ENCODE measurements around the gene SIX5. TPM values are rescaled to one million over a fixed set of nuclear protein-coding genes. Genes with fewer than 3 reads are reported as not detected.

SIX5 gene
- total RNA-seq, 1 experiment from 2014 or later = 38.7 TPM

GRCh38 chr19:45791744-45792469 is 22.9 kb upstream of the SIX5 start:
- POLR2A ChIA-PET = no interaction called here
- TF ChIP-seq POLR2AphosphoS5 (IDR thresholded peaks at IDR 0.05; ENCODE audit: low read depth, low read length) = no peak
- no peak for TF ChIP-seq SIN3A (IDR thresholded peaks at IDR 0.05; ENCODE audit: borderline replicate concordance, insufficient read depth, low read depth, low read length)

DNA sequence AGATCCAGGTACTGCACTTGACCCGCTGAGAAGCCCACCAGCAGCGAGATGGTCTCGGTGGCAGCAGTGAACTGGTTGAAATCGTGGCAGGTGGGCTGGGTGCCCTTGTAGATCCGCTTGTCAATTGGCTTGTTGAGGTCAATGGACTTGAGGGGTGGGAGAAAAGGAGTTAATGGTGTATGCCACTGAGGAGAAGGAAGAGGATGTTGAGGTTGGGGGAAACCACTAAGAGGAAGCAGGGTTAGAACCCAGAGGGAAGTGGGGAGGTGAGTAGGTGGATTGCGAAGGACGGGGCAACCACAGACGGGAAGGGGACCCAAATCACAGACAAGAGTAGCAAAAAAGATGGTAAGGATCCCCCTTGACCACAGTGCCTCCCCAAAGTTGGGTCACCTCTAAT is 21.9 kb upstream of the SIX5 start:
- Histone ChIP-seq H3K27ac (ENCODE audit: low read length) (no peak overlapping the region), H3K36me3 (ENCODE audit: control insufficient read depth, insufficient read depth, low read length) (peaks cover 5% of the 10 kb centered on the region), H3K9me3 (ENCODE audit: control insufficient read depth, insufficient read depth, low read depth, low read length) (no peaks in the 10 kb centered on the region), H3K27me3 (ENCODE audit: control insufficient read depth, insufficient read depth, low read length) (no peaks in the 10 kb centered on the region), H3K4me3 (ENCODE audit: low read depth in 2 of 2, low read length in 2 of 2) (peak overlapping the region in 1 of 2 experiments; percentile 73; a peak in 2 of 4 replicates), H3K4me1 (ENCODE audit: control insufficient read depth, insufficient read depth, low read length) (no peaks in the 10 kb centered on the region)
- BruUV-seq (replicated peaks) = no TSS peak
- ATAC-seq (no peak), DNase-seq (ENCODE audit: low read depth, low spot score) (no peak)
- TF ChIP-seq, protein P1, sequence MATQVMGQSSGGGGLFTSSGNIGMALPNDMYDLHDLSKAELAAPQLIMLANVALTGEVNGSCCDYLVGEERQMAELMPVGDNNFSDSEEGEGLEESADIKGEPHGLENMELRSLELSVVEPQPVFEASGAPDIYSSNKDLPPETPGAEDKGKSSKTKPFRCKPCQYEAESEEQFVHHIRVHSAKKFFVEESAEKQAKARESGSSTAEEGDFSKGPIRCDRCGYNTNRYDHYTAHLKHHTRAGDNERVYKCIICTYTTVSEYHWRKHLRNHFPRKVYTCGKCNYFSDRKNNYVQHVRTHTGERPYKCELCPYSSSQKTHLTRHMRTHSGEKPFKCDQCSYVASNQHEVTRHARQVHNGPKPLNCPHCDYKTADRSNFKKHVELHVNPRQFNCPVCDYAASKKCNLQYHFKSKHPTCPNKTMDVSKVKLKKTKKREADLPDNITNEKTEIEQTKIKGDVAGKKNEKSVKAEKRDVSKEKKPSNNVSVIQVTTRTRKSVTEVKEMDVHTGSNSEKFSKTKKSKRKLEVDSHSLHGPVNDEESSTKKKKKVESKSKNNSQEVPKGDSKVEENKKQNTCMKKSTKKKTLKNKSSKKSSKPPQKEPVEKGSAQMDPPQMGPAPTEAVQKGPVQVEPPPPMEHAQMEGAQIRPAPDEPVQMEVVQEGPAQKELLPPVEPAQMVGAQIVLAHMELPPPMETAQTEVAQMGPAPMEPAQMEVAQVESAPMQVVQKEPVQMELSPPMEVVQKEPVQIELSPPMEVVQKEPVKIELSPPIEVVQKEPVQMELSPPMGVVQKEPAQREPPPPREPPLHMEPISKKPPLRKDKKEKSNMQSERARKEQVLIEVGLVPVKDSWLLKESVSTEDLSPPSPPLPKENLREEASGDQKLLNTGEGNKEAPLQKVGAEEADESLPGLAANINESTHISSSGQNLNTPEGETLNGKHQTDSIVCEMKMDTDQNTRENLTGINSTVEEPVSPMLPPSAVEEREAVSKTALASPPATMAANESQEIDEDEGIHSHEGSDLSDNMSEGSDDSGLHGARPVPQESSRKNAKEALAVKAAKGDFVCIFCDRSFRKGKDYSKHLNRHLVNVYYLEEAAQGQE (IDR thresholded peaks at IDR 0.05; ENCODE audit: insufficient read depth in 1 of 2, low read depth in 2 of 2, low read length in 1 of 2) = no peak
- TF ChIP-seq POLR2AphosphoS5 (IDR thresholded peaks at IDR 0.05; ENCODE audit: low read depth, low read length) = no peak
- TF ChIP-seq SIN3A (IDR thresholded peaks at IDR 0.05; ENCODE audit: borderline replicate concordance, insufficient read depth, low read depth, low read length) = no peak
- TF ChIP-seq, protein P2, sequence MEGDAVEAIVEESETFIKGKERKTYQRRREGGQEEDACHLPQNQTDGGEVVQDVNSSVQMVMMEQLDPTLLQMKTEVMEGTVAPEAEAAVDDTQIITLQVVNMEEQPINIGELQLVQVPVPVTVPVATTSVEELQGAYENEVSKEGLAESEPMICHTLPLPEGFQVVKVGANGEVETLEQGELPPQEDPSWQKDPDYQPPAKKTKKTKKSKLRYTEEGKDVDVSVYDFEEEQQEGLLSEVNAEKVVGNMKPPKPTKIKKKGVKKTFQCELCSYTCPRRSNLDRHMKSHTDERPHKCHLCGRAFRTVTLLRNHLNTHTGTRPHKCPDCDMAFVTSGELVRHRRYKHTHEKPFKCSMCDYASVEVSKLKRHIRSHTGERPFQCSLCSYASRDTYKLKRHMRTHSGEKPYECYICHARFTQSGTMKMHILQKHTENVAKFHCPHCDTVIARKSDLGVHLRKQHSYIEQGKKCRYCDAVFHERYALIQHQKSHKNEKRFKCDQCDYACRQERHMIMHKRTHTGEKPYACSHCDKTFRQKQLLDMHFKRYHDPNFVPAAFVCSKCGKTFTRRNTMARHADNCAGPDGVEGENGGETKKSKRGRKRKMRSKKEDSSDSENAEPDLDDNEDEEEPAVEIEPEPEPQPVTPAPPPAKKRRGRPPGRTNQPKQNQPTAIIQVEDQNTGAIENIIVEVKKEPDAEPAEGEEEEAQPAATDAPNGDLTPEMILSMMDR (IDR thresholded peaks at IDR 0.05) = no peak
- TF ChIP-seq TCF7L2 (IDR thresholded peaks at IDR 0.05; ENCODE audit: low read depth, low read length) = no peak
- POLR2A ChIA-PET = no interaction called here
- CTCF ChIA-PET = no interaction called here
- intact Hi-C loops (cut with micrococcal nuclease; ENCODE audit: unreplicated experiment) = no loop called here
- in situ Hi-C loops (cut with HindIII; ENCODE audit: low pct_unique_long_range_greater_than_20kb, low sequenced_read_pairs) = no loop called here

More at GRCh38 chr19:45791744-45792469, 22.9 kb upstream of the SIX5 start:
- intact Hi-C loops (cut with micrococcal nuclease; ENCODE audit: unreplicated experiment) = no loop called here
- DNase-seq (ENCODE audit: low read depth, low spot score) (no peak), ATAC-seq (no peak; the same call in 1 of the 2 replicates)
- no peaks in the 10 kb centered on the region for H3K4me1 ChIP-seq (ENCODE audit: control insufficient read depth, insufficient read depth, low read length)
- H3K4me3 ChIP-seq (ENCODE audit: low read depth in 2 of 2, low read length in 2 of 2) = peak overlapping the region; percentile 73 to 91
- peak overlapping the region; percentile 87 for H3K27ac ChIP-seq (ENCODE audit: low read length)
- no peaks in the 10 kb centered on the region for H3K27me3 ChIP-seq (ENCODE audit: control insufficient read depth, insufficient read depth, low read length)
- no TSS peak for BruUV-seq (replicated peaks)
- no peaks in the 10 kb centered on the region for H3K9me3 ChIP-seq (ENCODE audit: control insufficient read depth, insufficient read depth, low read depth, low read length)
- peaks cover 5% of the 10 kb centered on the region for H3K36me3 ChIP-seq (ENCODE audit: control insufficient read depth, insufficient read depth, low read length)
- in situ Hi-C loops (cut with HindIII; ENCODE audit: low pct_unique_long_range_greater_than_20kb, low sequenced_read_pairs) = no loop called here
- CTCF ChIA-PET = no interaction called here
